Smooth muscle cell (in vitro differentiated cells): ENCODE results near the gene C22orf31. TPM values are rescaled to one million over a fixed set of nuclear protein-coding genes. Genes with fewer than 3 reads are reported as not detected.

Experiments
- DNase-seq: peaks from one replicate; lab custom pipeline; 2025; ENCODE audit not compliant: unreplicated experiment; lab: John Stamatoyannopoulos, UW
- H2AFZ ChIP-seq: fragments of 200-600 bp; sonication (generic); 2 replicates; pipeline ENCODE4 v1.6.0; 2016; ENCODE audit warnings: antibody characterized with exemption, low read depth, mild to moderate bottlenecking
- H3F3A ChIP-seq: fragments of 200-600 bp; sonication (generic); 2 replicates; pipeline ENCODE4 v1.6.0; 2017; ENCODE audit warnings: antibody characterized with exemption, low read depth
- H3K27ac ChIP-seq: fragments of 200-600 bp; sonication (generic); 2 replicates; pipeline ENCODE4 v1.5.1; 2016; ENCODE audit warnings: low read depth, mild to moderate bottlenecking
- H3K27me3 ChIP-seq: fragments of 200-600 bp; sonication (generic); 2 replicates; pipeline ENCODE4 v1.6.1; 2016; ENCODE audit warnings: low read depth, mild to moderate bottlenecking
- H3K36me3 ChIP-seq: fragments of 200-600 bp; sonication (generic); 2 replicates; pipeline ENCODE4 v1.5.1; 2016; ENCODE audit warnings: low read depth
- H3K4me1 ChIP-seq: fragments of 200-600 bp; sonication (generic); 2 replicates; pipeline ENCODE4 v1.5.1; 2016; ENCODE audit warnings: low read depth
- H3K4me2 ChIP-seq: fragments of 200-600 bp; sonication (generic); 2 replicates; pipeline ENCODE4 v1.6.0; 2016; ENCODE audit warnings: mild to moderate bottlenecking
- H3K4me3 ChIP-seq: fragments of 200-600 bp; sonication (generic); 2 replicates; pipeline ENCODE4 v1.5.1; 2016; ENCODE audit warnings: mild to moderate bottlenecking
- H3K79me2 ChIP-seq: fragments of 200-600 bp; sonication (generic); 2 replicates; pipeline ENCODE4 v1.6.0; 2016; ENCODE audit warnings: low read depth, mild to moderate bottlenecking
- H3K9ac ChIP-seq: fragments of 200-600 bp; sonication (generic); 2 replicates; pipeline ENCODE4 v1.6.0; 2016; ENCODE audit warnings: low read depth
- H3K9me3 ChIP-seq: fragments of 200-600 bp; sonication (generic); replicated peaks from 2 replicates; pipeline ENCODE4 v1.5.1; 2016; ENCODE audit warnings: low read depth
- H4K20me1 ChIP-seq: fragments of 200-600 bp; sonication (generic); 2 replicates; pipeline ENCODE4 v1.6.0; 2016; ENCODE audit warnings: low read depth
- WGBS: methylation state at CpG from one replicate; pipeline ENCODE4 v1.1.7; 2016; ENCODE audit warnings: low lambda C conversion rate; 5-methylcytosine and 5-hydroxymethylcytosine counted together
- polyA plus RNA-seq: library from polyadenylated mRNA; unstranded; fragments of >200 nt; fragmentation: Nextera tagmentation; extraction: Ambion mirVana; gene quantifications from 2 replicates; pipeline ENCODE4 v1.2.1, GENCODE V29; 2016
- total RNA-seq: library from RNA; depleted of rRNA; stranded (reverse); fragments of >200 nt; gene quantifications from 2 replicates; pipeline ENCODE4 v1.2.3, GENCODE V29; 2014
- TF ChIP-seq, protein P1 (sequence below): fragments of 200-600 bp; sonication (generic); IDR thresholded peaks from 2 replicates; pipeline ENCODE4 v1.5.1; 2017; ENCODE audit warnings: borderline replicate concordance, mild to moderate bottlenecking, antibody characterized with exemption; ENCODE audit not compliant: insufficient read depth, poor library complexity, severe bottlenecking

C22orf31 gene
- total and polyA plus RNA-seq, 2 experiments from 2014 or later, result not detected

DNA sequence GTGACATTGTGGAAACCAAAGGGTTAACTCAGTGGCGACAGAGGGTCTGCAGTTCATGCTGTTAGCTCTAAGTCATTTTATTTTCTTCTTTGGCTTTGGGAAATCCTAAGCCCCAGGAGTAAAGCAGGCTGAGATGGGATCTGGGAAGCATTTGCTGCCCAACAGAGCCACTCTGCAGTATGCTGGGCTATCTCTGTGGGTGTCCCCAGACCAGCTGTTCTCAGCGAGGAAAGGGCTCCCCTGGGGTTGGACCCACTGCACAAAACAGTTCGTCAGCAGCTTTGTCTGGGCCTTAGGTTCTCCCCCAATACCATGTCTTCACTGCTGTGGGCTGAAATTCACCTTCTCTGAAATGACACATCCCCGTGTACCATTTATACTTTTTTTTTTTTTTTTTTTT is 45.2 kb upstream of the C22orf31 start:
- Histone ChIP-seq H3K9me3 (no peaks in the 10 kb centered on the region), H3K27me3 (no peaks in the 10 kb centered on the region), H3F3A (peaks cover 17% of the 10 kb centered on the region), H3K4me1 (peaks cover 26% of the 10 kb centered on the region), H3K79me2 (no peaks in the 10 kb centered on the region), H3K4me2 (no peak overlapping the region), H3K36me3 (no peaks in the 10 kb centered on the region), H4K20me1 (peaks cover 2% of the 10 kb centered on the region), H3K4me3 (no peak overlapping the region), H3K9ac (no peak overlapping the region), H3K27ac (no peak overlapping the region), H2AFZ (no peak overlapping the region)
- DNase-seq, result no peak
- TF ChIP-seq, protein P1, sequence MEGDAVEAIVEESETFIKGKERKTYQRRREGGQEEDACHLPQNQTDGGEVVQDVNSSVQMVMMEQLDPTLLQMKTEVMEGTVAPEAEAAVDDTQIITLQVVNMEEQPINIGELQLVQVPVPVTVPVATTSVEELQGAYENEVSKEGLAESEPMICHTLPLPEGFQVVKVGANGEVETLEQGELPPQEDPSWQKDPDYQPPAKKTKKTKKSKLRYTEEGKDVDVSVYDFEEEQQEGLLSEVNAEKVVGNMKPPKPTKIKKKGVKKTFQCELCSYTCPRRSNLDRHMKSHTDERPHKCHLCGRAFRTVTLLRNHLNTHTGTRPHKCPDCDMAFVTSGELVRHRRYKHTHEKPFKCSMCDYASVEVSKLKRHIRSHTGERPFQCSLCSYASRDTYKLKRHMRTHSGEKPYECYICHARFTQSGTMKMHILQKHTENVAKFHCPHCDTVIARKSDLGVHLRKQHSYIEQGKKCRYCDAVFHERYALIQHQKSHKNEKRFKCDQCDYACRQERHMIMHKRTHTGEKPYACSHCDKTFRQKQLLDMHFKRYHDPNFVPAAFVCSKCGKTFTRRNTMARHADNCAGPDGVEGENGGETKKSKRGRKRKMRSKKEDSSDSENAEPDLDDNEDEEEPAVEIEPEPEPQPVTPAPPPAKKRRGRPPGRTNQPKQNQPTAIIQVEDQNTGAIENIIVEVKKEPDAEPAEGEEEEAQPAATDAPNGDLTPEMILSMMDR, result no peak
- WGBS, result 26% methylated on average over 4 of the region's 4 CpGs

DNA sequence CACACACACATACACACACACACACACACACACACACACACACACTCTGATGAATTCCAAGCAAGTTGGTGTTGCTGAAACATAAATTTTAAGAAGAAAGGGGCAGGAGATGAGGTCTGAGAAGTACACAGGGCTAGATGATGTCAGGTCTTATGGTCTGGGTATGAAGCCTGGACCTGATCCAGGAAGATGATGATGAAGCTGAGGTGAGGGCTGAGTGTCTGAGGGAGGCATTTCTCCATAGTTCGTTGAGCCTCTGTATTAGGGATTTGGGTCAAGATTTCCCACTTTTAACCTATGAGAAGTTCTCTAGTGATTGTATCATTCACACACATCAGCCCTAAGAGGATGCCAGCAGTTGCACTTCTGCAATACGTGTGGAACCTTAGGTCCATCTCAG is 43.8 kb upstream of the C22orf31 start:
- 61% methylated on average over 2 of the region's 2 CpGs for WGBS
- H3F3A ChIP-seq, result peaks cover 17% of the 10 kb centered on the region
- H3K27ac ChIP-seq, result no peak overlapping the region
- H3K27me3 ChIP-seq, result peaks cover 4% of the 10 kb centered on the region
- H3K36me3 ChIP-seq, result no peaks in the 10 kb centered on the region
- H3K9ac ChIP-seq, result no peak overlapping the region
- TF ChIP-seq, protein P1, result no peak
- no peak overlapping the region for H3K4me2 ChIP-seq
- no peak for DNase-seq
- peaks cover 26% of the 10 kb centered on the region for H3K4me1 ChIP-seq
- no peaks in the 10 kb centered on the region for H3K79me2 ChIP-seq
- H3K4me3 ChIP-seq, result no peak overlapping the region
- no peak overlapping the region for H2AFZ ChIP-seq
- H3K9me3 ChIP-seq, result no peaks in the 10 kb centered on the region
- H4K20me1 ChIP-seq, result peaks cover 2% of the 10 kb centered on the region

DNA sequence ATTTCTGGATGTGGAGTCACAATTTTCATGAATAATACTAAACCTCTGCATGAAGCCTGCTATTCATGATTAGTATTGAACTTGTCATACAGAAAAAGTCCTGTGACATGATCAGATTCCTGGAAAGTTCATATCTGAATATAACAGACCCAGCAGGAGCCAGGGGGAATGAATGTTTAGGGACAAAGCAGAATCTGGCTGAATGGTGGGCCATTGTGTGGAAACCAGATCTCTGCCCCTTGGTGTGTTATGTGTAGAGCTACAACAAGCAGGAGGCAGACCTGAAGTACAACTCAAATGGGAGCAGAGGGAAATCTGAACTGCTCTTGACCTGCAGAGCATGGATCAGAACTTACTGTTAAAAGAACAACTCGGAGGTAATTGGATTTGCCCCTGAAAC is 41.5 kb upstream of the C22orf31 start:
- TF ChIP-seq, protein P1, result no peak
- DNase-seq, result no peak
- Histone ChIP-seq H3K4me3 (no peak overlapping the region), H2AFZ (no peak overlapping the region), H3K4me1 (peaks cover 22% of the 10 kb centered on the region), H3K79me2 (no peaks in the 10 kb centered on the region), H3K9me3 (no peaks in the 10 kb centered on the region), H3K27ac (no peak overlapping the region), H3K36me3 (no peaks in the 10 kb centered on the region), H3K4me2 (no peak overlapping the region), H3F3A (peaks cover under 1% of the 10 kb centered on the region), H3K27me3 (peaks cover 4% of the 10 kb centered on the region), H3K9ac (no peak overlapping the region), H4K20me1 (no peaks in the 10 kb centered on the region)
- WGBS, result 87% methylated on average over 1 of the region's 1 CpG

DNA sequence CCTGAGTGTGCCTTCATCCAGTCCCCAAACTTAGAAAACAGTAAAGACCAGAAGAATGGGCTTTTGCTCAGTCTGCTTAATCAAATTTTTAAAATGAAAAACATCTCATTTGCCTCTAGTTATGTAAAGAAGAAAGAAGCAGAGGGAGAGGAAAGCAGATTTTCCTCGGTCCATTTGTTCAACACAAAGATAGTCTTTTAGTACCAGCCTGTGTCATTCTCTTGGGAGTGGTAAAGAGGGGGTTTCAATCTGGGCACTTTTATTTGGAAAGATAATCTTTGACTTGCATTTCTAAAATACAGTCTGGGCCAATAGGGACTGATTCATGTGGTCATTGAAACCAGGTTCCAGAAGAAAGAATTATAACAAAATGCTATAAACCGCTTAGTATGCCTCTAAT is 40.7 kb upstream of the C22orf31 start:
- no peak overlapping the region for H2AFZ ChIP-seq

More for the DNA sequence above, 40.7 kb upstream of the C22orf31 start:
- DNase-seq, result no peak
- 97% methylated on average over 2 of the region's 2 CpGs for WGBS
- no peak overlapping the region for H3K27ac ChIP-seq
- no peaks in the 10 kb centered on the region for H4K20me1 ChIP-seq
- peaks cover 4% of the 10 kb centered on the region for H3K27me3 ChIP-seq
- peaks cover 23% of the 10 kb centered on the region for H3K4me1 ChIP-seq
- H3K4me2 ChIP-seq, result no peak overlapping the region
- no peaks in the 10 kb centered on the region for H3K9me3 ChIP-seq
- H3K4me3 ChIP-seq, result no peak overlapping the region
- H3K36me3 ChIP-seq, result no peaks in the 10 kb centered on the region
- TF ChIP-seq, protein P1, result no peak
- H3F3A ChIP-seq, result no peaks in the 10 kb centered on the region
- no peaks in the 10 kb centered on the region for H3K79me2 ChIP-seq
- no peak overlapping the region for H3K9ac ChIP-seq
